Right atrium auricular region (tissue), 2 donors: ENCODE results near the gene CD1C. TPM values are rescaled to one million over a fixed set of nuclear protein-coding genes. Genes with fewer than 3 reads are reported as not detected.

Experiments
- DNase-seq: peaks from one replicate; pipeline ENCODE4 v3.0.0-alpha.2; 2019; ENCODE audit warnings: low spot score
- H3K27ac ChIP-seq, 2 donors: fragments of 200-600 bp; sonication (generic); 1 replicate in 1 of 2; 2 replicates in 1 of 2; pipeline ENCODE4 v1.5.1; 2016 to 2019
- H3K27me3 ChIP-seq, 2 donors: fragments of 200-600 bp; sonication (generic); one replicate each; pipeline versions ENCODE4 v1.5.1 to v1.6.0; 2017 to 2019
- H3K36me3 ChIP-seq: fragments of 200-600 bp; sonication (generic); one replicate; pipeline ENCODE4 v1.5.1; 2016
- H3K4me1 ChIP-seq, 2 donors: fragments of 200-600 bp; sonication (generic); one replicate each; pipeline versions ENCODE4 v1.5.1 to v1.6.0; 2017 to 2019
- H3K4me3 ChIP-seq, 2 donors: fragments of 200-600 bp; sonication (generic); 1 replicate in 1 of 2; 2 replicates in 1 of 2; pipeline ENCODE4 v1.5.1; 2017 to 2019; ENCODE audit warnings: mild to moderate bottlenecking in 1 of 2, moderate library complexity in 1 of 2
- H3K9me3 ChIP-seq, 2 donors: fragments of 200-600 bp; sonication (generic); one replicate each; pipeline ENCODE4 v1.5.1; 2019
- CTCF ChIP-seq, 2 donors: fragments of 200-600 bp; sonication (generic); IDR thresholded peaks; one replicate each; pipeline ENCODE4 v1.5.1; 2019; ENCODE audit warnings: antibody characterized with exemption in 2 of 2
- total RNA-seq, 2 donors: library from RNA; depleted of rRNA; stranded (reverse); fragments of >200 nt; gene quantifications; one replicate each; pipeline ENCODE4 v1.1.0, GENCODE V29; 2016

CD1C gene
- total RNA-seq, 2 donors from 2014 or later: 0.31 to 0.44 TPM

GRCh38 chr1:158310623-158311022, 20.9 kb downstream of the CD1C start:
- peaks cover 0 to 14% of the 10 kb centered on the region in 2 donors for H3K9me3 ChIP-seq
- no peak overlapping the region for H3K27ac ChIP-seq
- no peak for TF ChIP-seq CTCF (IDR thresholded peaks at IDR 0.05)
- no peak for DNase-seq
- H3K36me3 ChIP-seq: no peaks in the 10 kb centered on the region
- no peaks in the 10 kb centered on the region for H3K27me3 ChIP-seq
- no peak overlapping the region for H3K4me3 ChIP-seq
- H3K4me1 ChIP-seq: no peaks in the 10 kb centered on the region

GRCh38 chr1:158311066-158311465, 21.3 kb downstream of the CD1C start:
- Histone ChIP-seq H3K4me1 (no peaks in the 10 kb centered on the region), H3K4me3 (no peak overlapping the region), H3K27ac (no peak overlapping the region), H3K9me3 (peaks cover 0 to 14% of the 10 kb centered on the region in 2 donors), H3K36me3 (no peaks in the 10 kb centered on the region), H3K27me3 (no peaks in the 10 kb centered on the region)
- TF ChIP-seq CTCF (IDR thresholded peaks at IDR 0.05): no peak
- DNase-seq: no peak

- no peaks in the 10 kb centered on the region for H3K27me3 ChIP-seq
- H3K27ac ChIP-seq: no peak overlapping the region
- H3K36me3 ChIP-seq: no peaks in the 10 kb centered on the region
- no peaks in the 10 kb centered on the region for H3K4me1 ChIP-seq
- H3K9me3 ChIP-seq: peaks cover 0 to 10% of the 10 kb centered on the region in 2 donors
- TF ChIP-seq CTCF (IDR thresholded peaks at IDR 0.05): no peak
- DNase-seq: no peak
- no peak overlapping the region for H3K4me3 ChIP-seq
Measured at GRCh38 chr1:158323866-158324265, 34.1 kb downstream of the CD1C start.

GRCh38 chr1:158324395-158324794, 34.7 kb downstream of the CD1C start:
- H3K9me3 ChIP-seq: peaks cover 0 to 10% of the 10 kb centered on the region in 2 donors
- H3K27me3 ChIP-seq: no peaks in the 10 kb centered on the region
- DNase-seq: no peak
- H3K4me1 ChIP-seq: no peaks in the 10 kb centered on the region
- no peak for TF ChIP-seq CTCF (IDR thresholded peaks at IDR 0.05)
- no peak overlapping the region for H3K27ac ChIP-seq
- no peak overlapping the region for H3K4me3 ChIP-seq
- no peaks in the 10 kb centered on the region for H3K36me3 ChIP-seq

- peaks cover 0 to 10% of the 10 kb centered on the region in 2 donors for H3K9me3 ChIP-seq
- no peak for TF ChIP-seq CTCF (IDR thresholded peaks at IDR 0.05)
- no peaks in the 10 kb centered on the region for H3K36me3 ChIP-seq
- no peaks in the 10 kb centered on the region for H3K4me1 ChIP-seq
- H3K27ac ChIP-seq: no peak overlapping the region
- no peaks in the 10 kb centered on the region for H3K27me3 ChIP-seq
- no peak overlapping the region for H3K4me3 ChIP-seq
- no peak for DNase-seq
Measured at GRCh38 chr1:158327481-158327880, 37.8 kb downstream of the CD1C start.

- Histone ChIP-seq H3K27ac (no peak overlapping the region), H3K4me3 (no peak overlapping the region), H3K27me3 (no peaks in the 10 kb centered on the region), H3K4me1 (no peaks in the 10 kb centered on the region), H3K36me3 (no peaks in the 10 kb centered on the region), H3K9me3 (peaks cover 0 to under 1% of the 10 kb centered on the region in 2 donors)
- no peak for TF ChIP-seq CTCF (IDR thresholded peaks at IDR 0.05)
- no peak for DNase-seq
Measured at GRCh38 chr1:158328426-158328825, 38.7 kb downstream of the CD1C start.
